Measurements from ENCODE around the gene SCIMP.

GRCh38 chr17:5198472-5198871 is 36.2 kb downstream of the SCIMP start:
- TF ChIP-seq EZH2 (IDR thresholded peaks at IDR 0.05; ENCODE audit: borderline replicate concordance, low read length) = no peak
- TF ChIP-seq CTCF (conservative IDR thresholded peaks at IDR 0.05 in 1 of 2, IDR thresholded peaks at IDR 0.05 in 1 of 2; ENCODE audit: extremely low read depth in 1 of 2, insufficient read depth in 1 of 2, low read depth in 1 of 2, low read length in 2 of 2) = no peak

All from mammary epithelial cell (primary cell).